GM18868 (cell line): ENCODE results near the gene NOS1.

Experiments used
- ATAC-seq: cut with Tn5 transposase; IDR thresholded peaks from one replicate; pipeline ENCODE4 v1.9.1; 2021; ENCODE audit warnings: mild to moderate bottlenecking, moderate library complexity; ENCODE audit not compliant: unreplicated experiment

Gene NOS1

DNA sequence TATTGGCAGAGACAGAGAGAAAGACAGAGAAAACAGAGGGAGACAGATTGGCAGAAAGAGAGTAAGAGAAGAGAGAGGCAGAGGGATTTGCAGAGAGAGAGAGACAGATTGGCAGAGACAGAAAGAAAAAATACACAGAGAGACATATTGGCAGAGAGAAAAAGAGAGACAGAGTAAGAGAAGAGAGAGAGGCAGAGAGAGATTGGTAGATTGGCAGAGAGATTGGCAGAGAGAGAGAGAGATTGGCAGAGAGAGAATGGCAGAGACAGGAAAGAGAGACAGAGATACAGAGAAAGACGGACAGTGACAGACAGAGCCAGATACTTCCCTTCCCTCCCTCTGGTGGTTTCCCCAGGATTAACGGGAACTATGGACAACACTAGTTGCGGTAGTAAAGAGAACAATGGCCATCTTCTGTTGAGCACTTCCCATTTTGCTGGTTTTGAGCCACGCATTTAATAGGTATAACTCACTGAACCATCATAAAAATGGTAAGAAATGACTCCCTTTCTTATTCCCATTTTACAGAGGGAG is 2.6 kb upstream of the NOS1 start:
- no peak for ATAC-seq

GRCh38 chr12:117363056-117363662 is 1.7 kb upstream of the NOS1 start:
- no peak for ATAC-seq

DNA sequence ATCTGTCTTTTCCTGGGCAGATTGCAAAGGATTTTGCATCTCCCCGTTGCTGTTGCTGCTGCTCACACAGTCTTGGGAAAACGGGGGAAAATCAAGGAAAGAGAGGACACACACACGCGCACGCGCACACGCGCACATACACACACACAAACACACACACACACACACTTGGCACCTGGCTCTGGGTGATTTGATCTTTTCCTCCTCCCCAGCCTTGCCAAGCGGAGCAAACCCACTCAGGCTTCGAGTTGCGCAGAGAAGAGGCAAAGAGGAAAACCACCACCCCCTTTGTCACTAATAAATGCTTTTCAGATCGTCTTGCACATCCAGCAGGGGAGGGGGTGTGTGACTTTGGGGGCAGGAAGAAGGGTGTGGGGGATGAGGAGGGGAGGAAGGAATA is 965 bp upstream of the NOS1 start:
- no peak for ATAC-seq

GRCh38 chr12:117361905-117362304 is 479 bp upstream of the NOS1 start:
- ATAC-seq, result no peak

DNA sequence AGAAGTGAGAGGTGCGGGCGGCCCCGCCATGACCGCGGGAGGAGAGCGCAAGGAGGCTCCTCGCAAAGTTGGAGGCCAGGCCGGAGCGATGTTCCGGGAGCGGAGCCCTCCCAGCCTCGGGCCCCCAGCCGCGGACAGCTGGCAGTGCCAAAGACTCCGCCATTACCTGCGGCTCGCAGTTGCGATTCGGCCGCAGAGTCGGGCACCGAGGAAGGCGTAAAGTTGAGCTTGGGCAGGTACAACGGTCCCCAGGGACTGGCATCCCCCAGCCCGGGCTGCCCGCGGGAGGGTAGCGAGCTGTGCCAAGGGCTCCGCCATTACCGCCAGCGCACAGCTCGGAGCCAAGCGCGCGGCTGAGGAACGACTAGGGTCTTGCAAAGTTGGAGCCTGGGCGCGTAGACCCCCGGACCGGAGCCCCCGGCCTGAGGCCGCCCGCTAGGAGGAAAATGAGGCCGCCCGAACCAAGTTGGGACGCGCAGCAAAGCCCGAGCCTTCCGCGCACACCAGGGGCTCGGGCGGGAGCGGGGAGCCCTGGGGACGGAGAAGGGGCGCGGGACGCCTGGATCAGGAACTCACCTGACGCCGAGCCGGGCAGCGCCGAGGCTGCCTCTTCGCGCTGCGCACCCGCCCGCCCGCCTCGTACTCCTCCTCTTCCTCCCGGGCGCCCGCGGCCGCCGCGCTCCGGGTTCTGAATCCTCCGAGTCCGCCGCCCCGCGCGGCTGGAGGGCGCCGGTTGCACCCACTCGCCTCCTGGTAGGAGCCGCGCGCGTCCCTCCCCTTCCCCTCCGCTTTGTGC is 677 bp downstream of the NOS1 start:
- ATAC-seq, result no peak

- no peak for ATAC-seq
Measured at GRCh38 chr12:117360222-117360550, 1.2 kb downstream of the NOS1 start.

GRCh38 chr12:117359029-117359845 is 2.2 kb downstream of the NOS1 start:
- ATAC-seq, result no peak

- ATAC-seq, result no peak
Measured at GRCh38 chr12:117356048-117356447, 5.4 kb downstream of the NOS1 start.

DNA sequence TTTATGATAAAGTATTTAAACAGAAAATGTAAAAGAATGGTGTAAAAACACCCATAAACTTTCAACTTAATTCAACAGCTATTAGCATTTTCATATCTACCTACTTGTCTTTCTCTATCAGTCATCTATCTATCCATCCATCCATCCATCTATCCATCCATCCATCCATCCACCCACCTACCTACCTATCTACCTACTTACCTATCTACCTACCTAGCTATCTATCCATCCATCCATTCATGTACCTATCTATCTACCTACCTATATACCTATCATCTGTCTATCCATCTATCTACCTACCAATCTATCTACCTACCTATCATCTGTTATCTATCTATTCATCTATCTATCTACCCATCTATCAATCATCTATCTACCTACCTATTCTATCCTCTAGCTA is 8.5 kb downstream of the NOS1 start:
- ATAC-seq, result no peak

GRCh38 chr12:117352206-117352605 is 9.2 kb downstream of the NOS1 start:
- ATAC-seq, result no peak

- ATAC-seq, result no peak
Measured at GRCh38 chr12:117350140-117350539, 11.3 kb downstream of the NOS1 start.

DNA sequence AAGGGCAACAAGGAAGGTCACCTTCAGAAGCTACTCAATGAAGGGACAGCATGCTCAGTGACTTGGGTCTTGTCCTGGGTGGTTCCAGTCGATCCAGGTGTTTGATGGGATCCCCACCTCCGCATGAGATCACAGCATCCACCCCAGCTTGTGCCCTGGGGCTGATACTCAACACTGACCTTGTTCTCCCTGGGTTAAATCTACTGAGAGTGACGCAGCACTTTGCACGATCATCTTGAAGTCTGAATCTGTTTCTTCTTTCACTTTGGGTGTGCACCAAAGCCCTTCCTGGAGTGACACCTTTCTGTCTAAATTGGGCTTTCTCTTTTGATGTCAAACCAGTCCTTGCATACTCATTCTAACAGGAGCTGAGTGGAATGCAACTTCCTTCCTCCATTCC is 13.8 kb downstream of the NOS1 start:
- no peak for ATAC-seq

GRCh38 chr12:117344716-117345115 is 16.7 kb downstream of the NOS1 start:
- no peak for ATAC-seq

- no peak for ATAC-seq
Measured at GRCh38 chr12:117343849-117344248, 17.6 kb downstream of the NOS1 start.

GRCh38 chr12:117343296-117343695 is 18.1 kb downstream of the NOS1 start:
- no peak for ATAC-seq

GRCh38 chr12:117342682-117343081 is 18.7 kb downstream of the NOS1 start:
- no peak for ATAC-seq

DNA sequence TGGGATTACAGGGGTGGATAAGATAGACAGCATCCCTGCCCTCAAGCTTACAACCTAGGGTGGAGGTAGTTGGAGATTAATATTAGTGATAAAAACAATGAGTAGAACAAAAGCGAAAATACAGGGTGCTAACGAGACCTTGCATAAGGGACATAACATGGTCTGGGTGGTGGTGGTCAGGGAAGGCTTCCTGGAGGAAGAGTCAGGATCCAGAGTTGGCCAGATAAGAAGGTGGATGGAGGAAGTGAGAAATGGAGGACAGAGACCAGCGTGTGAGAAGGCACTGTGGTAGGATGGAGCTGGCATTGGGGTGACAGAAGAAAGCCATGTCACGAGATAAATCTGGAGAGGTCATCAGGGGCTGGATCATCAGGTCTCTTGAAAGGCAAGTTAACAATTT is 19.2 kb downstream of the NOS1 start:
- ATAC-seq, result no peak

DNA sequence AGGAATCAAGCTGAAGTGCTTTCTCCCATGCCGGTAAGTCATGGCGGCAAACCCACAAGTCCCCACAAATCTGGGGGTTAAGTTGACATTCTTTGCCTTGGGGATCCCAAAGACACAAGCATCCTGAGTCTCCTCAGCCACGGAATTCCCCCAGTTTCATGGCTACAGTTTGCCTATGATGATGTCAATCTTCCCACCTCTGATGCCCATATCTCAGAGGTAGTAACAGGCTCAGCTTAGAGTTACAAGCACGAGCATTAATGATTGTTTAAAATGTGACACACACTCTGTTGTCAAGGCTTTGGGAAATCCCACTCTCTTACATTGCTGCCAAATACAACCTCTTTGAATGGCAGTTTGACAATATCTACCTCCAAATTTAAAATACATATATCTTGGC is 22.3 kb downstream of the NOS1 start:
- no peak for ATAC-seq

- no peak for ATAC-seq
Measured at GRCh38 chr12:117334855-117335587, 26.4 kb downstream of the NOS1 start.

- ATAC-seq, result no peak
Measured at GRCh38 chr12:117334051-117334450, 27.4 kb downstream of the NOS1 start.

DNA sequence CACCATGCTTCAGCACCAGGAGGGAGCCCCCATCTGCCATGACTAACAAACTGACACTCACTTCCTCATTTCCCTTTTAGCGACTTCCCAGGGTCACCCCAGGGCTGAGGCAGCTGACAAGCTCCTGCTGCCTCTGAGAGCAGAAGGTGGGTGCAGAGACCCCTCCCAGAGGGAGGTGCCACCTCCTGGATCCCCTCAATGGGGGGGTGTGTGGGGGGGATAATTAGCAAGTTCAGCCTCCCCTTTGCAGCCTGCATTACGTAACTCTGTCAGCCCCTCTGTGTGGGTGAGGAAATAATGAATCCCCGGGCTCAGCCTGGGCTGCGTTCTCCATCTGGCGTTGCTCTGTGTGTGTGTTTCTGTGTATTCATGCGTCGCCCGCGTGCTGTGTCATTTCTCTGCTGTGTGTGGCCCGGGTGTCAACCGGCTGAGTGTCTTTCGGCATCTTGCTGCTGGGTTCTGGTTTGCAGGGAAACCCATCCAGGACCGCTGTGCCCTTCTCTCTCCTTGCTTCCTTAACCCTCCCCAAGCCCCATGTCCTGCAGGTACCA is 28.0 kb downstream of the NOS1 start:
- ATAC-seq, result no peak
